Activated B cell treated with CpG ODN at 0.5 μM for 24 hours (primary cell): ENCODE results near the gene DMTF1. TPM values are rescaled to one million over a fixed set of nuclear protein-coding genes. Genes with fewer than 3 reads are reported as not detected.
"Not testable (repeated sequence)": the region's sequence is repeated elsewhere in the genome, so short reads cannot be mapped to it uniquely, and the experiment has no call there.

Source experiments
- ATAC-seq: fragments of 200-7000 bp; cut with Tn5 transposase; one replicate; pipeline ENCODE4 v1.10.0; 2021; ENCODE audit warnings: low read depth, mild to moderate bottlenecking, moderate library complexity
- CTCF ChIA-PET: fragments of 350-600 bp; sonication (Branson Sonifier 250); formaldehyde crosslinking; loops from one replicate; lab custom pipeline; 2021; ENCODE audit warnings: antibody characterized with exemption; lab: Charles Lee
- POLR2A ChIA-PET: fragments of 350-600 bp; sonication (Branson Sonifier 250); formaldehyde crosslinking; loops from one replicate; lab custom pipeline; 2021; ENCODE audit warnings: antibody characterized with exemption; lab: Charles Lee
- DNase-seq: peaks from one replicate; pipeline ENCODE4 v3.0.0; 2022
- H3K27ac Mint-ChIP-seq: one replicate; pipeline ENCODE4 v1.8.0; 2020; ENCODE audit warnings: mixed read lengths
- H3K27me3 Mint-ChIP-seq: one replicate; pipeline ENCODE4 v1.8.0; 2021; ENCODE audit warnings: mixed read lengths
- H3K36me3 Mint-ChIP-seq: one replicate; pipeline ENCODE4 v1.8.0; 2021; ENCODE audit warnings: low read depth, mixed read lengths
- H3K4me1 Mint-ChIP-seq: one replicate; pipeline ENCODE4 v1.8.0; 2021; ENCODE audit warnings: mixed read lengths
- H3K4me3 Mint-ChIP-seq: one replicate; pipeline ENCODE4 v1.8.0; 2020; ENCODE audit warnings: mild to moderate bottlenecking, mixed read lengths
- H3K9me3 Mint-ChIP-seq: one replicate; pipeline ENCODE4 v1.8.0; 2020; ENCODE audit warnings: mixed read lengths
- CTCF ChIP-seq: fragments of 200-600 bp; IDR thresholded peaks from one replicate; pipeline ENCODE4 v1.8.0; 2022; ENCODE audit warnings: antibody characterized with exemption, mild to moderate bottlenecking
- intact Hi-C: fragments of 100-400 bp; cut with micrococcal nuclease; formaldehyde crosslinking; loops from one replicate; pipeline ENCODE4 v1.15.1; 2024
- total RNA-seq: library from RNA; stranded (reverse); gene quantifications from 2 replicates; pipeline ENCODE4 v1.2.3, GENCODE V29; 2022

The DMTF1 gene
- total RNA-seq, 1 donor from 2014 or later = 175 TPM

DNA sequence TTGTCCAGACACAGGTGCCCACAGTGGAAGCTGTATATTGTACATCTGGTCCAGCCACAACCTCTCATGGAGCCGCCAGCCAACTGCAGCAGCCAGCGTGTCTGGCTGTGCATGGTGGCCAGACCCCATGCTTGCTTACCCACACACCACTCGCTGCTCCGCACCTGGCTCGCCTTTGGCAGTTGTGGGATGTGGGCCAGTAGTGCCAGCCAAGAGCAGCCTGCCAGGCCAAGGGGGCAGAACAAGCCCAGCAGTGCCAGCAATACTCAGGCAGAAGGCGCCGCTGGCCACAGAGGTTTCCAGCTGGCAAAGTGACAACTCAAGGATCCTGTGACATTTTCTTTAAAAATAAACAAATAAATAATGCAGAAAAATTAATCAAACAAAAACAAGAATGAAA is 79.0 kb downstream of the DMTF1 start:
- intact Hi-C loops = no loop called here
- Mint-ChIP-seq H3K9me3 (no peaks in the 10 kb centered on the region), H3K27me3 (no peaks in the 10 kb centered on the region), H3K4me1 (peaks cover 8% of the 10 kb centered on the region), H3K4me3 (no peak overlapping the region), H3K36me3 (no peaks in the 10 kb centered on the region), H3K27ac (no peak overlapping the region)
- ChIA-PET CTCF (interaction anchor here (1.0 kb wide), 1 partner anchor 10 kb away, joined by 3 read pairs; no protein-coding TSS in a partner anchor), POLR2A (interaction anchor here (1.2 kb wide), 1 partner anchor 12 kb away, joined by 7 read pairs; the partner anchor contains the start of gene TMEM243)
- DNase-seq (no peak), ATAC-seq (no peak)
- no peak for TF ChIP-seq CTCF

DNA sequence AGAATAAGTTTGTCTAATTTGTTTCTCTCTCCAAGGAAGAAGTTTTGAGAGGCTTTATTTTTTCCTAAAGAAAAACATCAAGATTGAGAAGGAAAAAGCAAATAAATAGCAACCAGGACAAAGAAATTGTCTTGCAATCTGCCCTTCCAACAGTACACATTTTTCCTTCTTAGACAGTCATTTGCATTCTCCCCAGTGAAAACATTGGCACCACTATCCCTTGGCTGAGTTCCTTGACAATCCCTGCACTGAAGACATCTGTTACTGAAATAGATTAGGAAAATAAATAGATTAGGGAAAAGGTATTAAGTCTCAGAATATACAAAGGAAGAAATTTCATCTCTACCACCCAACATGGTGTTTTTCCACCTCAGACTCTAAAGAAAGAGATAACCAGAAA is 79.5 kb downstream of the DMTF1 start:
- Mint-ChIP-seq H3K4me1 (peaks cover 3% of the 10 kb centered on the region), H3K9me3 (no peaks in the 10 kb centered on the region), H3K4me3 (no peak overlapping the region), H3K36me3 (no peaks in the 10 kb centered on the region), H3K27ac (no peak overlapping the region), H3K27me3 (no peaks in the 10 kb centered on the region)
- ATAC-seq (no peak), DNase-seq (no peak)
- ChIA-PET CTCF (no interaction called here), POLR2A (no interaction called here)
- intact Hi-C loops = no loop called here
- TF ChIP-seq CTCF = no peak

- Mint-ChIP-seq H3K27me3 (peaks cover 3% of the 10 kb centered on the region), H3K4me3 (no peak overlapping the region), H3K9me3 (no peaks in the 10 kb centered on the region), H3K4me1 (peaks cover 4% of the 10 kb centered on the region), H3K36me3 (no peaks in the 10 kb centered on the region), H3K27ac (no peak overlapping the region)
- ATAC-seq = no peak
- no peak for TF ChIP-seq CTCF
- DNase-seq = no peak
- POLR2A ChIA-PET = no interaction called here
- CTCF ChIA-PET = interaction anchor here (1.5 kb wide), 1 partner anchor 308 kb away, joined by 9 read pairs; no protein-coding TSS in a partner anchor
- intact Hi-C loops = loop anchor here (5.0 kb wide), 1 partner anchor 83 kb away; the partner anchor contains the start of gene DMTF1
Measured at GRCh38 chr7:87234949-87235348, 82.7 kb downstream of the DMTF1 start.

DNA sequence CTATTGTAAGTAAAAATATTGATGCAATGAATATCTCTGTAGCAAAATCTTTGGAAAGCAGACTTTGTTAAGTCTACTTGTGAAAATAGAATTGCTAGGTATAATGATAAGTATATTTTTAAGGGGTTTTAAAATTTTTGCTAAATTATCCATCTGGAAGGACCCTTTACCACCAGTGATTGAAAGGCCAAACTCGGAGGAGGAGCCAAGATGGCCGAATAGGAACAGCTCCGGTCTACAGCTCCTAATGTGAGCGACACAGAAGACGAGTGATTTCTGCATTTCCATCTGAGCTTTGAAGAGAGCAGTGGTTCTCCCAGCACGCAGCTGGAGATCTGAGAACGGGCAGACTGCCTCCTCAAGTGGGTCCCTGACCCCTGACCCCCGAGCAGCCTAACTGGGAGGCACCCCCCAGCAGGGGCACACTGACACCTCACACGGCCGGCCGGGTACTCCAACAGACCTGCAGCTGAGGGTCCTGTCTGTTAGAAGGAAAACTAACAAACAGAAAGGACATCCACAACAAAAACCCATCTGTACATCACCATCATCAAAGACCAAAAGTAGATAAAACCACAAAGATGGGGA is 86.3 kb downstream of the DMTF1 start:
- not testable (repeated sequence) for H3K9me3 Mint-ChIP-seq, H3K27me3 Mint-ChIP-seq, H3K27ac Mint-ChIP-seq, DNase-seq, H3K36me3 Mint-ChIP-seq, H3K4me3 Mint-ChIP-seq, H3K4me1 Mint-ChIP-seq, ATAC-seq
- intact Hi-C loops = loop anchor here (5.0 kb wide), 1 partner anchor 86 kb away; the partner anchor contains the start of gene DMTF1
- POLR2A ChIA-PET = interaction anchor here (0.6 kb wide), 1 partner anchor 52 kb away, joined by 3 read pairs; no protein-coding TSS in a partner anchor
- CTCF ChIA-PET = interaction anchor here (1.3 to 2.0 kb wide), 3 partner anchors 73 to 316 kb away, joined by 3 to 5 read pairs (median 3); partner anchors contain the start of gene ELAPOR2

DNA sequence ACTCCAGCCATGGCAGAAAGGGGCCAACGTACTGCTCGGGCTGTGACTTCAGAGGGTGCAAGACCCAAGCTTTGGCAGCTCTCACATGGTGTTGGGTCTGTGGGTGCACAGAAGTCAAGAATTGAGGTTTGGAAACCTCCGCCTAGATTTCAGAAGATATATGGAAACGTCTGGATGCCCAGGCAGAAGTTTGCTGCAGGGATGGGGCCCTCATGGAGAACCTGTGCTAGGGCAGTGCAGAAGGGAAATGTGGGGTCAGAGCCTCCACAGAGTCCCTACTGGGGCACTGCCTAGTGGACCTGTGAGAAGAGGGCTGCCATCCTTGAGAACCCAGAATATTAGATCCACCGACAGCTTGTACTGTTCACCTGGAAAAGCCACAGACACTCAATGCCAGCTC is 93.4 kb downstream of the DMTF1 start:
- ATAC-seq, H3K4me3 Mint-ChIP-seq, intact Hi-C loops, CTCF ChIA-PET, H3K4me1 Mint-ChIP-seq, POLR2A ChIA-PET, H3K27ac Mint-ChIP-seq, H3K36me3 Mint-ChIP-seq, DNase-seq: not testable (repeated sequence)
- Mint-ChIP-seq H3K9me3 (peaks cover 19% of the 10 kb centered on the region), H3K27me3 (peaks cover 14% of the 10 kb centered on the region)

Other genes with a start within 250 kb of the DMTF1 start
- gene ELAPOR2, start 92.8 kb upstream of the DMTF1 start, total RNA-seq = 4.5 and 5.1 TPM in 2 replicates
- 106 and 111 TPM in 2 replicates for gene TMEM243, start 67.3 kb downstream of the DMTF1 start, total RNA-seq
- gene CROT, start 193.2 kb downstream of the DMTF1 start, total RNA-seq = 7.9 and 9.2 TPM in 2 replicates